Muscle layer of colon (tissue), 2 donors: ENCODE measurements around the gene CEACAM20.
"Not testable (repeated sequence)": the region's sequence is repeated elsewhere in the genome, so short reads cannot be mapped to it uniquely, and the experiment has no call there.

ENCODE experiments used
- H3K27ac ChIP-seq: one replicate; pipeline ENCODE4 v1.7.0; 2013; ENCODE audit warnings: low read depth, mild to moderate bottlenecking, low read length, moderate library complexity
- H3K27me3 ChIP-seq, 2 donors: one replicate each; pipeline ENCODE4 v1.7.0; 2013; ENCODE audit warnings: low read length in 2 of 2, mild to moderate bottlenecking in 2 of 2; ENCODE audit not compliant: insufficient read depth in 2 of 2, control insufficient read depth in 1 of 2
- H3K36me3 ChIP-seq: one replicate; pipeline ENCODE4 v1.7.0; 2013; ENCODE audit warnings: mild to moderate bottlenecking, low read length; ENCODE audit not compliant: insufficient read depth
- H3K4me1 ChIP-seq: one replicate; pipeline ENCODE4 v1.7.0; 2013; ENCODE audit warnings: mild to moderate bottlenecking, low read length; ENCODE audit not compliant: insufficient read depth
- H3K4me3 ChIP-seq, 2 donors: one replicate each; pipeline ENCODE4 v1.7.0; 2013; ENCODE audit warnings: low read length in 2 of 2, low read depth in 1 of 2, mild to moderate bottlenecking in 1 of 2, moderate library complexity in 1 of 2
- H3K9ac ChIP-seq: one replicate; pipeline ENCODE4 v1.7.0; 2013; ENCODE audit warnings: low read length
- H3K9me3 ChIP-seq: one replicate; pipeline ENCODE4 v1.7.0; 2013; ENCODE audit warnings: mild to moderate bottlenecking, low read length
- donor health status: abdominal sarcoma.
- donor health status: Adenocarcinoma of cecum.

The CEACAM20 gene

DNA sequence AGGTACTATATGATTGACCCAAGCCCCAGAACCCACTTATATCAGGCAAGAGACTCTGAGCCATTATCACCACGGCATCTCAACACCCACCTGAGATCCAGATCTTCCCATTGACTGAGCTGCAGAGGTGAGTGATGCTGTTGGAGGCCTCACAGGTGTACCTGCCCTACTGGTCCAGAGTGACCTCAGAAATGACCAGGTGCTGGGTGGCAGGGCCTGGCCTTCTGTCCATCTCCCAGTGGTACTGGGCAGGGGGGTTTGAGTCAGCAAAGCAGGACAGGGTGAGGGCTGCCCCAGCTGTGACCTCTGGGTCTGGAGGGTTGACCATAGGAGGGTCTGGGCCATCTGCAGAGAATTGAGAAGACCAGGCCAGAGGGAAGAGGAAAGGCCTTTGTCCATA, 13.2 kb upstream of the CEACAM20 start:
- no peak overlapping the region for H3K27ac ChIP-seq
- no peaks in the 10 kb centered on the region for H3K36me3 ChIP-seq
- H3K4me1 ChIP-seq = no peaks in the 10 kb centered on the region
- H3K4me3 ChIP-seq = no peak overlapping the region
- no peak overlapping the region for H3K9ac ChIP-seq
- no peaks in the 10 kb centered on the region for H3K9me3 ChIP-seq
- H3K27me3 ChIP-seq = no peaks in the 10 kb centered on the region

DNA sequence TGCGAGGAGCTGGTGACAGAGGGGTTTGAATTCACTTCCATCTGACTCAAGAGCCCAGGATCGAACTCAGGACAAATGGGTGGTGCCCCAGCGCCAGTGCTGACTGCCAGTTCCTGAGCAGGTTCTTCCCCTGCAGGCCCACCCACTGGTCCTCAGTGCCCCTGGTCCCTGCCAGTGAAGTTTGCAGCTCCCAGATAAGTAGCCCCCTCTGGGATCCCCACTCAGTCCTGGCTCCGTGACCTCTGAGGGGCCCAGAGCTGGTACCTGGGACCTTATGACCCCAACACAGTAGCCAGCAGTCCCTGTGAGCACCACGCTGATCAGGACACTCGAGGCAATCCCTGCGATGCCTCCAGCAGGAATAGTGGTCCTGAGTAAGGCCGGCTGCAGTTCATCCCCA, 11.3 kb upstream of the CEACAM20 start:
- no peaks in the 10 kb centered on the region for H3K36me3 ChIP-seq
- no peaks in the 10 kb centered on the region for H3K27me3 ChIP-seq
- no peaks in the 10 kb centered on the region for H3K4me1 ChIP-seq
- no peak overlapping the region for H3K4me3 ChIP-seq
- H3K9ac ChIP-seq = no peak overlapping the region
- H3K9me3 ChIP-seq = no peaks in the 10 kb centered on the region
- H3K27ac ChIP-seq = no peak overlapping the region

DNA sequence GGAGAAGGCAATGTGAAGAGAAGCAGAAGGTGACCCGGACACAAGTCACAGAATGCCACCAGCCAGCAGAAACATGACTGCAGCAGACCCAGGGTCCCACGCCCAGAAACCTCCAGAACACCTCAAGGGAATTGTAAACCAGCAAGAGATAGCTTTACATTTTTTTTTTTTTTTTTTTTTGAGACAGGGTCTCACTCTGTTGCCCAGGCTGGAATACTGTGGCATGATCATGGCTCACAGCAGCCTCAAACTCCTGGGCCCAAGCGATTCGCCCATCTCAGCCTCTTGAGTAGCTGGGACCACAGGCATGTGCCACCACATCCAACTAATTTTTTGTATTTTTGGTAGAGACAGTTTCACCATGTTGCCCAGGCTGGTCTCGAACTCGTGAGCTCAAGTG, 10.5 kb upstream of the CEACAM20 start:
- no peaks in the 10 kb centered on the region for H3K4me1 ChIP-seq
- no peak overlapping the region for H3K27ac ChIP-seq
- no peak overlapping the region for H3K4me3 ChIP-seq
- no peaks in the 10 kb centered on the region for H3K27me3 ChIP-seq
- no peaks in the 10 kb centered on the region for H3K36me3 ChIP-seq
- H3K9ac ChIP-seq = no peak overlapping the region
- H3K9me3 ChIP-seq = no peaks in the 10 kb centered on the region

DNA sequence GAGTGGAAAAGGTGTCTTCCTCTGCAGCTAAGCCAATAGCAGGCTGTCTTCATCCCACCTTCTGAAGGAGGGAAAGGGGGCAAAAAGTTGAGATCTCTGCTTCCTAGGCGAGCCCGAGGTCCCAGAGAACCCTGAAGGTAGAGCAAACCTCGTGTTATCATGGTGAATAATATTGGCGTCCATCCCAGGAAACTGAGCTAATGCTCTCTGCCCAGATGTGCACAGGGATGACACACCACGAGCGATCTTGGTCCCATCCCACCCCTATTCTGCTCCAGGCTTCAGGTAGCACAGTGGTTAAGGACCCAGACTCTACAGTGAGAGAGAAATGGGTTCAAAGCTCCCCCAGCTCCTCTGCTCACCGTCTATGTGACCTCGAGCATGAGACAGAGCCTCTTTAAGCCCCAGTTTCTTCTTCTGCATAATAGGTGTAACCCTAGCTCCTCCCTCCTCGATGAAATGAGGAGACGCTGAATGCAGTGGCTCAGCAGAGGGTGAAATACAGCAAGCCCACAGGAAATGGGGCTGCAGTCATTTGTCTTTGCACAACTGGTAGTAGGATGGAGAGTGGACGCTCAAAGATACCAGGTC, 9.9 kb upstream of the CEACAM20 start:
- no peak overlapping the region for H3K4me3 ChIP-seq
- no peaks in the 10 kb centered on the region for H3K27me3 ChIP-seq

DNA sequence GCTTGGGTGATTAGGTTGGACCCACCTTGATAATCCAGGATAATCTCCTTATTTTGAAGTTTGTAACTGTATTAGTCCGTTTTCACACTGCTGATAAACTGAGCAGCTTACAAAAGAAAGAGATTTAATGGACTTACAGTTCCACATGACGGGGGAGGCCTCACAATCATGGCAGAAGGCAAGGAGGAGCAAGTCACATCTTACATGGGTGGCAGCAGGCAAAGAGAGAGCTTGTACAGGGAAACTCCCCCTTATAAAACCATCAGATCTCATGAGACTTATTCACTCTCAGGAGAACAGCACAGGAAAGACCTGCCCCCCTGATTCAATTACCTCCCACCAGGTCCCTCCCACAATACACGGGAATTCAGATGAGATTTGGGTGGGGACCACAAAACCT, 5.9 kb upstream of the CEACAM20 start:
- H3K9me3 ChIP-seq, H3K27ac ChIP-seq, H3K36me3 ChIP-seq, H3K27me3 ChIP-seq, H3K9ac ChIP-seq, H3K4me1 ChIP-seq, H3K4me3 ChIP-seq: not testable (repeated sequence)

More for the DNA sequence above, 9.9 kb upstream of the CEACAM20 start:
- Histone ChIP-seq H3K9me3 (no peaks in the 10 kb centered on the region), H3K4me1 (no peaks in the 10 kb centered on the region), H3K9ac (no peak overlapping the region), H3K27ac (no peak overlapping the region), H3K36me3 (no peaks in the 10 kb centered on the region)

DNA sequence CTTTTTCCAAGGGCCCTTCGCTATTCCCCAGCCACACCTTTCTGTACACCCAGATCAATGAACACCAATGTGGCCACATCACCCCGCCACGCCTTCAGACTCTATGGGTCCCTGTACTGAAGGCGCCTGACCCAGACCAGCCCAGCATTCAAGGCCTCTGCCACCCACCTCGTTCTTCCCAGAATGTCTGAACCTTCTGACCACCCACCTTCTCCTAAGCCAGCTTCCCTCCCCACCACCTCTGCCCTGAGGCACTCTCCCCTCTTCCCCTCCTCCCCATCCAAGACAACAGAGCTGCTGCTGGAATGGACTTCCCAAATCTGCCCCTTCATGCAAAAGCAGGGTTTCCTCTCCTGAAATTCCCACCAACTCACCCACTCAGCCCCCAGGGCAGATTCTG, 3.3 kb upstream of the CEACAM20 start:
- Histone ChIP-seq H3K27me3 (peaks cover 0 to 4% of the 10 kb centered on the region in 2 donors), H3K27ac (no peak overlapping the region), H3K4me1 (no peaks in the 10 kb centered on the region), H3K4me3 (no peak overlapping the region), H3K9ac (no peak overlapping the region), H3K36me3 (no peaks in the 10 kb centered on the region), H3K9me3 (no peaks in the 10 kb centered on the region)

DNA sequence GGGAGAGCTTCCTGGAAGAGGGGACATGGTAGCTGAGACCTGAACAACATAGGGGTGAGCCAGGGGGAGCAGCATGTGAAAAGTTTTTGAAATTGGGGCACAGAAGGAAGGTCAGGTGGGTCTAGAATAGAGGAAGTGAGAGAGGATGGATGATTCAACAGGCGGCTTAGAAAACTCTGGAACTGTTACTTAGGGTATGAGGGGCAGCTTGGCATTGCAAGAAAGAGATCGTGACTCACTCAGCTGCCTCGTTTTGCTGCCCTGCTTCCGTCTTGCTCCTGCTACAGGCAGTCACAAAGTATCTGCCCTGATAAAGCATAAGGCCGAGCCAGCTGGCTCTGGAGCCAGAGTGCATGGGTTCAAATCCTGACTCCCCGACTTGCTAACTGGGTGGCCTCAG, 1.3 kb upstream of the CEACAM20 start:
- Histone ChIP-seq H3K9me3 (no peaks in the 10 kb centered on the region), H3K36me3 (no peaks in the 10 kb centered on the region), H3K27ac (no peak overlapping the region), H3K4me1 (no peaks in the 10 kb centered on the region), H3K27me3 (peaks cover 0 to 4% of the 10 kb centered on the region in 2 donors), H3K9ac (no peak overlapping the region), H3K4me3 (no peak overlapping the region)

DNA sequence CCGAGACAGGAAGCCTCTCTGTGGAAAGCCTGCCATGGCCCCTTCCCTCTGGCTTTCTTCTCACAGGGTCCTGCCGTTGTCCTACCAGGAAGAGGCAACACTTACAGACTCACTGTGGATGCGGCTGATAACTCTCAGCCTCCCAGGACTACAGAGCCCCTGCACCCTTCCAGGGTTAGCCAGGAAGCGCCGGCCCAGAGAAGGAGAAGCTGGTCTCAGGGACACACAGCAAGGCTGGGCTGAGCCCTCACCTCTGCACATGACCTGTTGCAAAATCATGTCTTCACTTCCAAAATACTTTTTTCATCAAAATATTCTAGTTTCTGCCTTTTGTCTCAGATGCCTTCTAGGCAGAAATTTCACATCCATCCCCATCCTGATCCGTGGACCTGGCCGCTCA, 1.9 kb downstream of the CEACAM20 start:
- no peak overlapping the region for H3K27ac ChIP-seq
- no peaks in the 10 kb centered on the region for H3K36me3 ChIP-seq
- H3K4me3 ChIP-seq = no peak overlapping the region
- no peaks in the 10 kb centered on the region for H3K27me3 ChIP-seq
- H3K9me3 ChIP-seq = no peaks in the 10 kb centered on the region
- no peak overlapping the region for H3K9ac ChIP-seq
- no peaks in the 10 kb centered on the region for H3K4me1 ChIP-seq

DNA sequence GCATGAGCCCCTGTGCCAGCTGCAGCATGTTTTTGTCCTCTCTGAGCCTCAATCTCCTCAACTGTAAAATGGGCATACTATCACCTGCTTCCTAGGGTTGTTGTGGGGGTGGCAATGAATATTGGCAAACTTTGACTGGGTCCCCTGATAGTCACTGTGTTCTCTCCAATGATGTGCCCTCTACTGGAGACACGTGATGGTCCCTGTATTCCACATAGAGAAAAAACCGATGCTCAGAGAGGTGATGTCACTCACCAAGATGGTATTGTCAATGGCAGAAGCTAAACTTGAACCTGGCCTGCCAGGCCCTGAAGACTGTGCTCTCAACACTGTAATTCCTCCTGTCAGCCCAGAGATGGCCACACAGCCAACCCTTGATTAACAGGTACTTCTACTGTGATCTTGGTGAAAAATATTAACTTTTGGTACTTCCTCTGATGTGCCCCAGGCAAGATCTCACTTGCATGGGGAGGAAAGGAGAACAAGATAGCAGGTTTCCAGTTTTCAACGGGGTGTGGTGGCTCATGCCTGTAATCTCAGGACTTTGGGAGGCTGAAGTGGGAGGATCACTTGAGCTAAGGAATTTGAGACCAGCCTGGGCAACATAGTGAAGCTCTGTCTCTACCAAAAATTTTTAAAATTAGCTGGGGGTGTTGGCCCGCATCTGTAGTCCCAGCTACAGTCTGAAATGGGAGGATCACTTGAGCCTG, 3.6 kb downstream of the CEACAM20 start:
- Histone ChIP-seq H3K9ac (no peak overlapping the region), H3K27ac (no peak overlapping the region), H3K27me3 (no peaks in the 10 kb centered on the region), H3K4me1 (no peaks in the 10 kb centered on the region), H3K9me3 (no peaks in the 10 kb centered on the region), H3K36me3 (no peaks in the 10 kb centered on the region), H3K4me3 (no peak overlapping the region)

DNA sequence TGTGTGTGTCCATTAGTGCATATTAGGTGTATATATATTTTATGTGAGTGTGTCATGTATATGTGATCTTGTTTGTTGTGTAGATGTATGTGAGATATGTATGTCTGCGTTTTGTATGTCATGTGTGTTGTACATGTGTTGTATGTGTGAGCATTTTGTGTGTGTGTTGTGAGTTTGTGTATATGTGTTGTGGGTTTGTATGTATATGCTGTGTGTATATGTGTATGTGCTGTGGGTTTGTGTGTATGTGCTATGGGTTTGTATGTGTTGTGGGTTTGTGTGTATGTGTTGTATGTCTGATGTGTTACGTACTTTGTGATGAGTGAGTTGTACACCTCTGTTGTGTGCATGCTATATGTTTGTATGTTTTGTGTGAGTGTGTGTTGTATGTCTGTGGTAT, 8.1 kb downstream of the CEACAM20 start:
- Histone ChIP-seq H3K4me3 (no peak overlapping the region), H3K27ac (no peak overlapping the region), H3K27me3 (no peaks in the 10 kb centered on the region), H3K9ac (no peak overlapping the region), H3K4me1 (no peaks in the 10 kb centered on the region), H3K36me3 (no peaks in the 10 kb centered on the region), H3K9me3 (no peaks in the 10 kb centered on the region)

DNA sequence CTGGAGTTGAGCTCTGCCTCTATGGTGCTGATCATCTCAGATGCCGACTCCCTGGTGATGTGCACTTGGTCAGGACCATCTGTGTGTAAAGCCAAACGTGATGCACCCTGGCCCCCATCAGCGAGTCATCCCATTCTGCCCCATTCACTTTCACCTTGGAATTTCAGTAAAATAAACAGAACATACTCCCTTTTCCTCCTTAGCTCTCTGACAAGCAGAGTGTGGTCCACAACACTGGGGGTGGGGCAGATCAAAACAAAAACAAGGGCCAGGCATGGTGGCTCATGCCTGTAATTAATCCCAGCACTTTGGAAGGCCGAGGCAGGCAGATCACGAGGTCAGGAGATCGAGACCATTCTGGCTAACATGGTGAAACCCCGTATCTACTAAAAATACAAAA, 12.3 kb downstream of the CEACAM20 start:
- Histone ChIP-seq H3K27me3 (no peaks in the 10 kb centered on the region), H3K4me1 (no peaks in the 10 kb centered on the region), H3K4me3 (no peak overlapping the region), H3K27ac (no peak overlapping the region), H3K9me3 (no peaks in the 10 kb centered on the region), H3K9ac (no peak overlapping the region), H3K36me3 (no peaks in the 10 kb centered on the region)

DNA sequence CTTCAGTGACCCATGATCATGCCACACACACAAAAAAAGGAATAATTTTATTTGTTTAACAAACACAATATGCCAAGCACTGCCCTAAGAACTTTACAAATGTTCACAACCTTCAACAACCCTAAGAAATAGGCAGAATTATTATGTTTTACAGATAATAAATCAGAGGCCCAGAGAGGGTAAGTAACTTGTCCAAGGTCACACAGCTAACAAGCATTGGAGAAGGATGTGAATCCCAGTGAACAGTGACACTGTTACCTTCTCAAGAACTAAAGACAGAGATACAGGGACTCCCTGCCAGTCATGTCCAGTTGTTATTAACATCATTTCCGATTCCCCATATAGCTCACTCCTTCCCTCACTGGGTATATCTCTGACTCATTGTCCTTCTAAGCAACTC, 13.6 kb downstream of the CEACAM20 start:
- H3K27ac ChIP-seq = no peak overlapping the region
- no peaks in the 10 kb centered on the region for H3K27me3 ChIP-seq
- H3K4me3 ChIP-seq = no peak overlapping the region
- H3K36me3 ChIP-seq = no peaks in the 10 kb centered on the region
- no peaks in the 10 kb centered on the region for H3K9me3 ChIP-seq
- no peaks in the 10 kb centered on the region for H3K4me1 ChIP-seq
- H3K9ac ChIP-seq = no peak overlapping the region
